K562 (cell line): Measurements from ENCODE around the gene GPER1. TPM values are rescaled to one million over a fixed set of nuclear protein-coding genes. Genes with fewer than 3 reads are reported as not detected.

Experiments
- ATAC-seq: fragments of 200-7000 bp; cut with Tn5 transposase; 3 replicates; pipeline ENCODE4 v1.9.1; 2020; ENCODE audit warnings: moderate library complexity
- BruUV-seq: library from RNA; stranded (reverse); fragments of 400-500 nt; replicated peaks from 2 replicates; lab custom pipeline; 2021; lab: Mats Ljungman, UMichigan
- CTCF ChIA-PET: fragments of 300-600 bp; formaldehyde crosslinking; extraction: SDS; loops from one replicate; lab custom pipeline; 2021; ENCODE audit warnings: low intra/inter-chr PET ratio; lab: Yijun Ruan, JAX
- POLR2A ChIA-PET: fragments of 300-600, 350-650 bp; sonication (Branson Sonifier 250); formaldehyde crosslinking; extraction: SDS; loops from one replicate; lab custom pipeline; 2021; ENCODE audit warnings: antibody characterized with exemption, inconsistent platforms; lab: Yijun Ruan, JAX
- DNase-seq, 4 experiments: peaks; one replicate each; pipeline versions ENCODE4 v3.0.0 to v3.0.0-alpha.2; 2011 to 2018; ENCODE audit warnings: low spot score in 3 of 4, mixed read lengths in 3 of 4; ENCODE audit errors: extremely low read depth in 1 of 4
- FAIRE-seq: peaks from 2 replicates; lab custom pipeline; 2011; peaks lifted over from hg19 to GRCh38; lab: Jason Lieb, UNC
- H2AFZ ChIP-seq: 2 replicates; pipeline ENCODE4 v1.6.0; 2011; ENCODE audit warnings: low read depth, low read length, control low read depth, inconsistent platforms
- H3K27ac ChIP-seq: fragments of 200-600 bp; 3 replicates; pipeline ENCODE4 v1.8.0; 2011; ENCODE audit warnings: low read depth, mild to moderate bottlenecking, control low read depth, inconsistent platforms, low read length, moderate library complexity, mixed read lengths; ENCODE audit errors: extremely low read depth
- H3K27me3 ChIP-seq, 2 experiments: fragments of 300-600 bp in 1 of 2; 2 replicates in 1 of 2; 3 replicates in 1 of 2; pipeline versions ENCODE4 v1.6.0 to v1.8.0; 2011; ENCODE audit warnings: inconsistent platforms in 2 of 2, low read length in 2 of 2, mild to moderate bottlenecking in 1 of 2, mixed read lengths in 1 of 2, moderate library complexity in 1 of 2; ENCODE audit not compliant: control insufficient read depth in 2 of 2, insufficient read depth in 2 of 2
- H3K36me3 ChIP-seq: fragments of 300-600 bp; 3 replicates; pipeline ENCODE4 v1.8.0; 2011; ENCODE audit warnings: mild to moderate bottlenecking, low read length, inconsistent platforms; ENCODE audit not compliant: control insufficient read depth, insufficient read depth
- H3K4me1 ChIP-seq, 2 experiments: fragments of 200-600 bp in 1 of 2; replicated peaks in 1 of 2; 2 replicates in 1 of 2; 3 replicates in 1 of 2; pipeline versions ENCODE4 v1.5.1 to v1.8.0; 2011; ENCODE audit warnings: inconsistent platforms in 2 of 2, low read length in 2 of 2, mild to moderate bottlenecking in 1 of 2, mixed read lengths in 1 of 2, moderate library complexity in 1 of 2; ENCODE audit not compliant: control insufficient read depth in 2 of 2, insufficient read depth in 2 of 2
- H3K4me2 ChIP-seq: 2 replicates; pipeline ENCODE4 v1.6.1; 2011; ENCODE audit warnings: low read length, control low read depth, inconsistent platforms, mixed read lengths; ENCODE audit not compliant: insufficient read depth
- H3K4me3 ChIP-seq: fragments of 200-600 bp; sonication (generic), shearing (Covaris generic); 2 replicates; pipeline ENCODE4 v1.5.1; 2016; ENCODE audit warnings: control low read depth, inconsistent platforms
- H3K79me2 ChIP-seq: fragments of 200-600 bp; 3 replicates; pipeline ENCODE4 v1.8.0; 2011; ENCODE audit warnings: low read length, inconsistent platforms; ENCODE audit not compliant: control insufficient read depth, insufficient read depth
- H3K9ac ChIP-seq, 2 experiments: 2 replicates each; pipeline versions ENCODE4 v1.6.0 to v1.6.1; 2011; ENCODE audit warnings: low read depth in 2 of 2, low read length in 2 of 2, control low read depth in 1 of 2, inconsistent platforms in 1 of 2, mild to moderate bottlenecking in 1 of 2, mixed read lengths in 1 of 2; ENCODE audit not compliant: insufficient read depth in 1 of 2
- H3K9me1 ChIP-seq: one replicate; pipeline ENCODE4 v1.6.0; 2011; ENCODE audit warnings: inconsistent platforms, mild to moderate bottlenecking, low read length, moderate library complexity; ENCODE audit not compliant: control insufficient read depth, insufficient read depth
- H3K9me3 ChIP-seq: replicated peaks from 2 replicates; pipeline ENCODE4 v1.5.1; 2011; ENCODE audit warnings: low read depth, low read length, inconsistent platforms; ENCODE audit not compliant: control insufficient read depth, insufficient read depth
- H4K20me1 ChIP-seq: replicated peaks from 2 replicates; pipeline ENCODE4 v1.6.1; 2011; ENCODE audit warnings: low read length, inconsistent platforms, mixed read lengths; ENCODE audit not compliant: control insufficient read depth, insufficient read depth
- CEBPG ChIP-seq, 3 experiments: fragments of 200-800 bp in 1 of 3; sonication (Bioruptor generic) in 1 of 3; sonication (generic) in 1 of 3; formaldehyde crosslinking in 1 of 3; IDR thresholded peaks in 2 of 3; conservative IDR thresholded peaks in 1 of 3; 2 replicates each; pipeline versions ENCODE4 v1.6.1 to v1.8.0; 2016 to 2022; ENCODE audit warnings: missing compliant biosample characterization in 2 of 3, missing genetic modification characterization in 2 of 3, mild to moderate bottlenecking in 1 of 3, missing genetic modification reagents in 1 of 3
- MTA1 ChIP-seq: fragments of 450-650 bp; IDR thresholded peaks from 2 replicates; pipeline ENCODE4 v1.6.1; 2017; ENCODE audit warnings: borderline replicate concordance
- PRPF4 ChIP-seq: fragments of 200-400 bp; formaldehyde crosslinking; IDR thresholded peaks from one replicate; pipeline ENCODE4 v1.6.1; 2017; ENCODE audit warnings: low read length, low read depth, mild to moderate bottlenecking; ENCODE audit not compliant: insufficient read depth, poor library complexity, severe bottlenecking
- ZKSCAN3 ChIP-seq: fragments of 250-450 bp; sonication (Bioruptor Pico); IDR thresholded peaks from 2 replicates; pipeline ENCODE4 v1.4.0; 2020
- ZNF146 ChIP-seq: IDR thresholded peaks from one replicate; pipeline ENCODE4 v1.6.1; 2018; ENCODE audit warnings: missing compliant biosample characterization; ENCODE audit not compliant: unreplicated experiment
- WGBS: fragments of 100-300 bp; shearing (Covaris generic); methylation state at CpG from one replicate; pipeline ENCODE4 v1.1.6; 2016; ENCODE audit warnings: low coverage, mixed read lengths; ENCODE audit not compliant: insufficient coverage; ENCODE audit errors: missing lambda C conversion rate; 5-methylcytosine and 5-hydroxymethylcytosine counted together
- in situ Hi-C: fragments of 300-500 bp; cut with MboI; formaldehyde crosslinking; loops from 4 replicates; pipeline ENCODE4 v1.15.0; 2018; ENCODE audit warnings: inconsistent platforms, mixed read lengths
- intact Hi-C: fragments of 100-400 bp; cut with micrococcal nuclease; formaldehyde crosslinking; loops from 2 replicates; pipeline ENCODE4 v1.14.2; 2022
- polyA plus RNA-seq, 8 experiments: library from polyadenylated mRNA; depleted of rRNA in 4 of 8; stranded (reverse) in 5 of 8; unstranded in 3 of 8; fragments of >200 nt; fragmentation: Nextera tagmentation in 2 of 8; fragmentation: Illumina TruSeq in 1 of 8; extraction: Ambion mirVana in 2 of 8; extraction: Trizol in 1 of 8; gene quantifications; 2 replicates each; pipeline versions ENCODE4 v1.2.1 to v1.2.3, GENCODE V29; 2011 to 2014; ENCODE audit warnings: inconsistent platforms in 1 of 8, missing spikeins in 1 of 8
- total RNA-seq, 7 experiments: library from RNA; depleted of rRNA in 6 of 7; stranded (reverse); fragments of >200 nt in 6 of 7; fragmentation: Illumina TruSeq in 2 of 7; extraction: Trizol in 2 of 7; gene quantifications; 2 replicates each; pipeline versions ENCODE4 v1.2.1 to v1.2.3, GENCODE V29; 2011 to 2021; ENCODE audit warnings: low replicate concordance in 1 of 7
- TF ChIP-seq, protein P1 (sequence below): sonication (generic); formaldehyde crosslinking; IDR thresholded peaks from 2 replicates; pipeline ENCODE4 v1.8.0; 2023; ENCODE audit warnings: missing genetic modification reagents, mild to moderate bottlenecking, borderline replicate concordance

The GPER1 gene
- total and polyA plus RNA-seq, 9 of the 15 experiments (the other 6 are each of a cell fraction or from before 2014, with no cell fraction given): 0.04 to 0.09 (median 0.08) TPM; not detected in 6

GRCh38 chr7:1103009-1103788, 15.3 kb downstream of the GPER1 start:
- H3K4me1 ChIP-seq: peaks cover 0 to 32% of the 10 kb centered on the region in 2 experiments; a peak in 1 of 5 replicates
- no peak for FAIRE-seq
- H3K4me2 ChIP-seq: no peak overlapping the region
- no peaks in the 10 kb centered on the region; the same call in 1 of the 2 replicates for H4K20me1 ChIP-seq
- H3K27ac ChIP-seq: no peak overlapping the region
- no peaks in the 10 kb centered on the region for H3K27me3 ChIP-seq
- no TSS peak for BruUV-seq
- H3K4me3 ChIP-seq: no peak overlapping the region
- no peaks in the 10 kb centered on the region for H3K9me3 ChIP-seq
- peak overlapping the region in 1 of 2 experiments; percentile 65; a peak in 2 of 4 replicates for H3K9ac ChIP-seq
- POLR2A ChIA-PET: interaction anchor here (0.5 to 0.6 kb wide), 2 partner anchors 483 to 502 kb away, joined by 3 to 4 read pairs; no protein-coding TSS in a partner anchor
- in situ Hi-C loops: no loop called here
- TF ChIP-seq ZNF146 (no peak), PRPF4 (no peak), CEBPG (CRISPR knock-in tag; IDR thresholded peaks at IDR 0.05) (no peak), CEBPG (tag; conservative IDR thresholded peaks at IDR 0.05 in 1 of 2, IDR thresholded peaks at IDR 0.05 in 1 of 2) (peak in 1 of 2 experiments; percentile 73; a peak in 2 of 4 replicates), ZKSCAN3 (no peak), MTA1 (no peak)
- TF ChIP-seq, protein P1, sequence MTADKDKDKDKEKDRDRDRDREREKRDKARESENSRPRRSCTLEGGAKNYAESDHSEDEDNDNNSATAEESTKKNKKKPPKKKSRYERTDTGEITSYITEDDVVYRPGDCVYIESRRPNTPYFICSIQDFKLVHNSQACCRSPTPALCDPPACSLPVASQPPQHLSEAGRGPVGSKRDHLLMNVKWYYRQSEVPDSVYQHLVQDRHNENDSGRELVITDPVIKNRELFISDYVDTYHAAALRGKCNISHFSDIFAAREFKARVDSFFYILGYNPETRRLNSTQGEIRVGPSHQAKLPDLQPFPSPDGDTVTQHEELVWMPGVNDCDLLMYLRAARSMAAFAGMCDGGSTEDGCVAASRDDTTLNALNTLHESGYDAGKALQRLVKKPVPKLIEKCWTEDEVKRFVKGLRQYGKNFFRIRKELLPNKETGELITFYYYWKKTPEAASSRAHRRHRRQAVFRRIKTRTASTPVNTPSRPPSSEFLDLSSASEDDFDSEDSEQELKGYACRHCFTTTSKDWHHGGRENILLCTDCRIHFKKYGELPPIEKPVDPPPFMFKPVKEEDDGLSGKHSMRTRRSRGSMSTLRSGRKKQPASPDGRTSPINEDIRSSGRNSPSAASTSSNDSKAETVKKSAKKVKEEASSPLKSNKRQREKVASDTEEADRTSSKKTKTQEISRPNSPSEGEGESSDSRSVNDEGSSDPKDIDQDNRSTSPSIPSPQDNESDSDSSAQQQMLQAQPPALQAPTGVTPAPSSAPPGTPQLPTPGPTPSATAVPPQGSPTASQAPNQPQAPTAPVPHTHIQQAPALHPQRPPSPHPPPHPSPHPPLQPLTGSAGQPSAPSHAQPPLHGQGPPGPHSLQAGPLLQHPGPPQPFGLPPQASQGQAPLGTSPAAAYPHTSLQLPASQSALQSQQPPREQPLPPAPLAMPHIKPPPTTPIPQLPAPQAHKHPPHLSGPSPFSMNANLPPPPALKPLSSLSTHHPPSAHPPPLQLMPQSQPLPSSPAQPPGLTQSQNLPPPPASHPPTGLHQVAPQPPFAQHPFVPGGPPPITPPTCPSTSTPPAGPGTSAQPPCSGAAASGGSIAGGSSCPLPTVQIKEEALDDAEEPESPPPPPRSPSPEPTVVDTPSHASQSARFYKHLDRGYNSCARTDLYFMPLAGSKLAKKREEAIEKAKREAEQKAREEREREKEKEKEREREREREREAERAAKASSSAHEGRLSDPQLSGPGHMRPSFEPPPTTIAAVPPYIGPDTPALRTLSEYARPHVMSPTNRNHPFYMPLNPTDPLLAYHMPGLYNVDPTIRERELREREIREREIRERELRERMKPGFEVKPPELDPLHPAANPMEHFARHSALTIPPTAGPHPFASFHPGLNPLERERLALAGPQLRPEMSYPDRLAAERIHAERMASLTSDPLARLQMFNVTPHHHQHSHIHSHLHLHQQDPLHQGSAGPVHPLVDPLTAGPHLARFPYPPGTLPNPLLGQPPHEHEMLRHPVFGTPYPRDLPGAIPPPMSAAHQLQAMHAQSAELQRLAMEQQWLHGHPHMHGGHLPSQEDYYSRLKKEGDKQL (CRISPR knock-in tag): no peak
- TF ChIP-seq, all 486 proteins: peak for 1
- Histone ChIP-seq H3K9me1 (no peaks in the 10 kb centered on the region), H2AFZ (no peak overlapping the region), H3K36me3 (no peaks in the 10 kb centered on the region; the same call in 2 of the 3 replicates), H3K79me2 (peaks cover 3% of the 10 kb centered on the region; the same call in 1 of the 3 replicates)
- CTCF ChIA-PET: no interaction called here
- DNase-seq (no peak), ATAC-seq (no peak)
- WGBS: 76% methylated on average over 25 of the region's 34 CpGs
- intact Hi-C loops: no loop called here
